GM12873 (cell line): Measurements from ENCODE around the gene KIFC3.

Experiments
- CTCF ChIP-seq: IDR thresholded peaks from 2 replicates; pipeline ENCODE4 v1.5.1; 2012; ENCODE audit warnings: low read depth, mild to moderate bottlenecking, moderate library complexity, low read length, control low read depth; ENCODE audit not compliant: insufficient read depth; ENCODE audit errors: missing control alignments

Gene KIFC3

GRCh38 chr16:57730771-57731730, 71.2 kb downstream of the KIFC3 start:
- TF ChIP-seq CTCF = no peak

DNA sequence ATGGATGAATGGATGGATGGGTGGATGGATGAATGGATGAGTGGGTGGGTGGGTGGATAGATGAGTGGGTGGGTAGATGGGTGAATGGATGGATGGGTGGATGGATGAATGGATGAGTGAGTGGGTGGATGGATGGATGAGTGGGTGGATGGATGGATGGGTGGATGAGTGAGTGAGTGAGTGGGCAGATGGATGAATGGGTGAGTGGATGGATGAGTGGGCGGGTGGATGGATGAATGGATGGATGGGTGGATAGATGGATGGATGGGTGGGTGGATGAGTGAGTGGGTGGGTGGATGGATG, 73.2 kb downstream of the KIFC3 start:
- TF ChIP-seq CTCF = no peak

GRCh38 chr16:57728336-57729181, 73.7 kb downstream of the KIFC3 start:
- no peak for TF ChIP-seq CTCF

DNA sequence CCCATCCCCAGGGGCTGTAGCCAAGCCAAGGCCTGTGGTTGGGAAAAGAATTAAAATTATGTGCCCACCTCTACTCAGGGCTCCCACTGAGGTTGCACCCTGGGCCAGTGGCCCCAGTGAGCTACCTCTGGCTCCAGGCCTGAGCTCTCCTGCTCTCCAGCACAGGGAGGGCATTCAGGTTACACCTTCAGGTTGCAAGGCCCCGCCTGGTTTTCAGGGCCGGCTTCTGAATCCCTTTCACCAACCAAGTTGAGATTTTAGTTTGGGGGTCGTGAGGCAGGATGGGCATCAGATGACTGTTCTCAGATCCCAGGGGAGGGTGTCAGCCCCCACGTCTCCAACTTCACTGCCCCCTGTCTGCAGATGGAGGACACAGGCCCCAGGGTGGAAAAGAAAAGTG, 74.7 kb downstream of the KIFC3 start:
- TF ChIP-seq CTCF = no peak

DNA sequence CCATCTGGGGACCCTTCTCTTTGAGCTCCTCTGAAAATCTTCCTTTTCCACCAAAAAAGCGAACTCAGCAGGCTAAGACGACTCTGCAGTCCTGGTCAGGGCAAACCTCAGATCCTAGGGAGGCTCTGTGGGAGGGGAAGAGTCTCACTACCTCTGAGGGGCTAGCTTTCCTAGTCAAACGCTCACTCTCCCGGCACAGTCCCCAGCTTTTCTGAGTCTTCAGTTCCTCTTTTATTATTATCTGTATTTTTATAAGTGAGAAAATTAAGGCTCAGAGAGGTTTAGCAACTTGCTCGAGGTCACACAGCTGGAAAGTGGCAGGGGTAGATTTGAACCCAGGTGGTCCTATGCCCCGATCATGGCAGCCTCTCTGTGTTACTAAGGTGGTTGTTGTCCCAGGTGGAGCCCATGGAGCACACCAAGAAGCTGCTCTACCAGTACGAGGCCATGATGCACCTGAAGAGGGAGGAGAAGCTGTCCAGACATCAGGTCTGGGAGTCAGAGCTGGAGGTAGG, 75.8 kb downstream of the KIFC3 start:
- TF ChIP-seq CTCF = no peak

- TF ChIP-seq CTCF = no peak
These were observed 76.3 kb downstream of the KIFC3 start for GRCh38 chr16:57725976-57726375.

- TF ChIP-seq CTCF = no peak
These were observed 76.7 kb downstream of the KIFC3 start for GRCh38 chr16:57725554-57725953.
